Brain microvascular endothelial cell (primary cell): ENCODE measurements around the gene CA7.
"Not testable (repeated sequence)": the region's sequence is repeated elsewhere in the genome, so short reads cannot be mapped to it uniquely, and the experiment has no call there.

Experiments used
- DNase-seq: peaks from one replicate; pipeline ENCODE4 v3.0.0-alpha.2; 2020
- H3K27ac ChIP-seq: fragments of 250-450 bp; sonication (Bioruptor Pico); 2 replicates; pipeline ENCODE4 v1.5.1; 2020; ENCODE audit warnings: mild to moderate bottlenecking, moderate library complexity
- H3K27me3 ChIP-seq: fragments of 250-450 bp; sonication (Bioruptor Pico); replicated peaks from 2 replicates; pipeline ENCODE4 v1.5.1; 2020; ENCODE audit warnings: mild to moderate bottlenecking
- H3K36me3 ChIP-seq: fragments of 250-450 bp; sonication (Bioruptor Pico); replicated peaks from 2 replicates; pipeline ENCODE4 v1.5.1; 2020; ENCODE audit warnings: mild to moderate bottlenecking
- H3K4me3 ChIP-seq: 2 replicates; pipeline ENCODE4 v1.5.1; 2011; ENCODE audit warnings: low read depth, mild to moderate bottlenecking, control low read depth, low read length, moderate library complexity
- CTCF ChIP-seq: IDR thresholded peaks from 2 replicates; pipeline ENCODE4 v1.5.1; 2011; ENCODE audit warnings: low read depth, mild to moderate bottlenecking, moderate library complexity, low read length, control low read depth, inconsistent platforms; ENCODE audit errors: missing control alignments
- in situ Hi-C: cut with HindIII; loops from 2 replicates; pipeline ENCODE4 v1.10.0; 2017; ENCODE audit warnings: low sequenced_read_pairs, low pct_ligation_motif_present

The CA7 gene

GRCh38 chr16:66858740-66859396, 14.7 kb downstream of the CA7 start:
- DNase-seq, result no peak
- Histone ChIP-seq H3K27ac (no peak overlapping the region), H3K4me3 (no peak overlapping the region), H3K27me3 (no peaks in the 10 kb centered on the region), H3K36me3 (no peaks in the 10 kb centered on the region)
- TF ChIP-seq CTCF, result no peak
- in situ Hi-C loops, result no loop called here

- TF ChIP-seq CTCF, result no peak
- no peak for DNase-seq
- Histone ChIP-seq H3K4me3 (no peak overlapping the region), H3K27ac (no peak overlapping the region), H3K36me3 (no peaks in the 10 kb centered on the region), H3K27me3 (no peaks in the 10 kb centered on the region)
- in situ Hi-C loops, result no loop called here
These were observed 15.3 kb downstream of the CA7 start for GRCh38 chr16:66859397-66860068.

- Histone ChIP-seq H3K36me3 (no peaks in the 10 kb centered on the region), H3K27ac (no peak overlapping the region), H3K27me3 (no peaks in the 10 kb centered on the region), H3K4me3 (no peak overlapping the region)
- in situ Hi-C loops, result no loop called here
- no peak for TF ChIP-seq CTCF
- DNase-seq, result no peak
These were observed 17.9 kb downstream of the CA7 start for GRCh38 chr16:66862023-66862520.

- H3K27ac ChIP-seq, result no peak overlapping the region
- no peaks in the 10 kb centered on the region for H3K36me3 ChIP-seq
- no peak for DNase-seq
- H3K27me3 ChIP-seq, result no peaks in the 10 kb centered on the region
- no peak for TF ChIP-seq CTCF
- in situ Hi-C loops, result no loop called here
- H3K4me3 ChIP-seq, result no peak overlapping the region
These were observed 19.5 kb downstream of the CA7 start for GRCh38 chr16:66863707-66864106.

GRCh38 chr16:66869424-66869823, 25.2 kb downstream of the CA7 start:
- Histone ChIP-seq H3K27ac (no peak overlapping the region), H3K36me3 (no peaks in the 10 kb centered on the region), H3K4me3 (no peak overlapping the region), H3K27me3 (no peaks in the 10 kb centered on the region)
- no peak for DNase-seq
- TF ChIP-seq CTCF, result no peak
- in situ Hi-C loops, result no loop called here

GRCh38 chr16:66871363-66871762, 27.1 kb downstream of the CA7 start:
- H3K27ac ChIP-seq, H3K4me3 ChIP-seq, H3K36me3 ChIP-seq, H3K27me3 ChIP-seq, DNase-seq, in situ Hi-C loops: not testable (repeated sequence)
